Measurements from ENCODE around the gene CATSPER4.

The CATSPER4 gene

GRCh38 chr1:26239936-26240335 is 49.5 kb downstream of the CATSPER4 start:
- DNase-seq (ENCODE audit: low read depth, low spot score), result no peak
